Measurements from ENCODE around the gene MSN.

DNA sequence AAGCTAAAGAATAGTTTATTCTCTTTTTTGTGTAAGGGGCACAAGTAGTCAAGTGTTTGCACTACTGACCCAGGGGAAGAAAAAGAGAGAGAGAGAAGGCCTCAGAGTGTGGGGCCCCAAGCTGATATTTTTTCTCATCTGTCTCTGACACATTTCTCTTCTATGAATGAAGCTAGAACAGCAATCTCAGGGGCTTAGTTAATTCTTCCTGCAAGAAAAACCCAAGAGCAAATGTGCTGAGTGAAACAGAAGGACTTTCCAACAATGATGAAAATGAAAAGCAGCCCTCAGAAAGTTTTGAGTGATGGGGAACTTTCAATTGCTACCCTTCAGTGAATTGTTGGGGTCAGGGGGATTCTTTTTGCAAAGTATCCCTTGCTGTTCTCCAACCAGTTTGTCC, 9.2 kb upstream of the MSN start:
- TF ChIP-seq, protein P1, sequence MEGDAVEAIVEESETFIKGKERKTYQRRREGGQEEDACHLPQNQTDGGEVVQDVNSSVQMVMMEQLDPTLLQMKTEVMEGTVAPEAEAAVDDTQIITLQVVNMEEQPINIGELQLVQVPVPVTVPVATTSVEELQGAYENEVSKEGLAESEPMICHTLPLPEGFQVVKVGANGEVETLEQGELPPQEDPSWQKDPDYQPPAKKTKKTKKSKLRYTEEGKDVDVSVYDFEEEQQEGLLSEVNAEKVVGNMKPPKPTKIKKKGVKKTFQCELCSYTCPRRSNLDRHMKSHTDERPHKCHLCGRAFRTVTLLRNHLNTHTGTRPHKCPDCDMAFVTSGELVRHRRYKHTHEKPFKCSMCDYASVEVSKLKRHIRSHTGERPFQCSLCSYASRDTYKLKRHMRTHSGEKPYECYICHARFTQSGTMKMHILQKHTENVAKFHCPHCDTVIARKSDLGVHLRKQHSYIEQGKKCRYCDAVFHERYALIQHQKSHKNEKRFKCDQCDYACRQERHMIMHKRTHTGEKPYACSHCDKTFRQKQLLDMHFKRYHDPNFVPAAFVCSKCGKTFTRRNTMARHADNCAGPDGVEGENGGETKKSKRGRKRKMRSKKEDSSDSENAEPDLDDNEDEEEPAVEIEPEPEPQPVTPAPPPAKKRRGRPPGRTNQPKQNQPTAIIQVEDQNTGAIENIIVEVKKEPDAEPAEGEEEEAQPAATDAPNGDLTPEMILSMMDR (IDR thresholded peaks at IDR 0.05; ENCODE audit: low read depth, low read length, poor library complexity, severe bottlenecking): no peak
- TF ChIP-seq EZH2phosphoT487 (IDR thresholded peaks at IDR 0.05; ENCODE audit: borderline replicate concordance, low read length): no peak

Data from DOHH2 (cell line).